Parathyroid adenoma (tissue), 2 donors: ENCODE data around the gene COPZ1.

Experiments
- H2AFZ ChIP-seq: fragments of 300-600 bp; sonication (generic); one replicate; pipeline ENCODE4 v1.7.0; 2017; ENCODE audit warnings: antibody characterized with exemption, mild to moderate bottlenecking
- H3K27ac ChIP-seq: fragments of 300-600 bp; sonication (generic); one replicate; pipeline ENCODE4 v1.7.0; 2017
- H3K27me3 ChIP-seq: fragments of 300-600 bp; sonication (generic); one replicate; pipeline ENCODE4 v1.7.0; 2017; ENCODE audit warnings: low read length; ENCODE audit not compliant: control insufficient read depth, insufficient read depth
- H3K36me3 ChIP-seq: fragments of 300-600 bp; sonication (generic); one replicate; pipeline ENCODE4 v1.7.0; 2017; ENCODE audit warnings: low read length; ENCODE audit not compliant: control insufficient read depth, insufficient read depth
- H3K4me1 ChIP-seq: fragments of 300-600 bp; sonication (generic); one replicate; pipeline ENCODE4 v1.7.0; 2017; ENCODE audit warnings: control low read depth
- H3K4me2 ChIP-seq: fragments of 300-600 bp; sonication (generic); one replicate; pipeline ENCODE4 v1.7.0; 2017; ENCODE audit warnings: low read length
- H3K4me3 ChIP-seq: fragments of 300-600 bp; sonication (generic); one replicate; pipeline ENCODE4 v1.7.0; 2017; ENCODE audit warnings: low read depth, low read length
- H3K79me2 ChIP-seq: fragments of 300-600 bp; sonication (generic); one replicate; pipeline ENCODE4 v1.7.0; 2017; ENCODE audit warnings: control low read depth
- H3K9ac ChIP-seq: fragments of 300-600 bp; sonication (generic); one replicate; pipeline ENCODE4 v1.7.0; 2017; ENCODE audit warnings: mild to moderate bottlenecking
- H3K9me3 ChIP-seq: fragments of 300-600 bp; sonication (generic); one replicate; pipeline ENCODE4 v1.7.0; 2017; ENCODE audit warnings: low read length; ENCODE audit not compliant: control insufficient read depth
- TF ChIP-seq, protein P1 (sequence below): fragments of 300-600 bp; sonication (generic); IDR thresholded peaks from one replicate; pipeline ENCODE4 v1.7.0; 2017; ENCODE audit warnings: antibody characterized with exemption, mild to moderate bottlenecking
- donor health status: primary hyperparathyroidism.

COPZ1 gene

DNA sequence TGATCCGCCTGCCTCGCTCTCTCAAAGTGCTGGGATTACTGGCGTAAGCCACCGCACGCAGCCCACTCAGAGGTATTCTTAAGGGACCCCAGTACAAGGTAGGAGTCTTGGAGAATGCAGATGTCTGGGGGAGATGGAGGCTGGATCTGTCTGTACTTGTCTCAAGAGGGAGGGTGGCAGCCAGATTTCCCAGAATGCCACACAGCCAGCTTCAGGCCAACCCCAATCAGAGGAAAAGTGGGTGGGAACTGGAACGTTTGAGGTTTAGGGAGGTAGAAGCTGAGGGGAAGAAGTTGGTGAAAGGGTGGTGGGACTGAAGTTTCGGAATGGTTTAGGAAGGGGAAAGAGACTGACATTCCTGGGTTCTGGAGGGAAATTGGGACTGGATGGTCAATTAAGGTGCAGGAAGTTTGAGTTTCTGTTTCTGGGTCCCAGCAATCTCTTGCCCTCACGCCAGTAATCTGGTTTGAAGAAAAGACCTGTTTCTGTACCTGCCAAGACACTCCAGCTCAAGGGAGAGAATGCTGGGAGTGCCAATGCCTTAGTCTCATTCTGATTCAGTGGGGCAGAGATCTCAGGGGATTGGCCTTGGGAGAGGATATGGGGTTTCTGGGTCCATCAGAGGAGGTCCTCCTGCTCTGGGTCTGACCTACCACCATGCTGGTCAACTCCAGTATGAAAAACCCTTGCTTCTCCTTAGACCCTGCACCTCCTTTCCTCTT is 67.7 kb downstream of the COPZ1 start:
- no peak overlapping the region for H2AFZ ChIP-seq
- no peaks in the 10 kb centered on the region for H3K27me3 ChIP-seq
- H3K9me3 ChIP-seq, result no peaks in the 10 kb centered on the region
- H3K79me2 ChIP-seq, result no peaks in the 10 kb centered on the region
- no peaks in the 10 kb centered on the region for H3K36me3 ChIP-seq
- TF ChIP-seq, protein P1, sequence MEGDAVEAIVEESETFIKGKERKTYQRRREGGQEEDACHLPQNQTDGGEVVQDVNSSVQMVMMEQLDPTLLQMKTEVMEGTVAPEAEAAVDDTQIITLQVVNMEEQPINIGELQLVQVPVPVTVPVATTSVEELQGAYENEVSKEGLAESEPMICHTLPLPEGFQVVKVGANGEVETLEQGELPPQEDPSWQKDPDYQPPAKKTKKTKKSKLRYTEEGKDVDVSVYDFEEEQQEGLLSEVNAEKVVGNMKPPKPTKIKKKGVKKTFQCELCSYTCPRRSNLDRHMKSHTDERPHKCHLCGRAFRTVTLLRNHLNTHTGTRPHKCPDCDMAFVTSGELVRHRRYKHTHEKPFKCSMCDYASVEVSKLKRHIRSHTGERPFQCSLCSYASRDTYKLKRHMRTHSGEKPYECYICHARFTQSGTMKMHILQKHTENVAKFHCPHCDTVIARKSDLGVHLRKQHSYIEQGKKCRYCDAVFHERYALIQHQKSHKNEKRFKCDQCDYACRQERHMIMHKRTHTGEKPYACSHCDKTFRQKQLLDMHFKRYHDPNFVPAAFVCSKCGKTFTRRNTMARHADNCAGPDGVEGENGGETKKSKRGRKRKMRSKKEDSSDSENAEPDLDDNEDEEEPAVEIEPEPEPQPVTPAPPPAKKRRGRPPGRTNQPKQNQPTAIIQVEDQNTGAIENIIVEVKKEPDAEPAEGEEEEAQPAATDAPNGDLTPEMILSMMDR, result no peak
- H3K9ac ChIP-seq, result no peak overlapping the region
- H3K4me2 ChIP-seq, result no peak overlapping the region
- no peak overlapping the region for H3K4me3 ChIP-seq
- peaks cover 9% of the 10 kb centered on the region for H3K4me1 ChIP-seq
- H3K27ac ChIP-seq, result no peak overlapping the region

- no peaks in the 10 kb centered on the region for H3K9me3 ChIP-seq
- no peaks in the 10 kb centered on the region for H3K36me3 ChIP-seq
- H3K27ac ChIP-seq, result no peak overlapping the region
- no peaks in the 10 kb centered on the region for H3K27me3 ChIP-seq
- TF ChIP-seq, protein P1, result no peak
- no peak overlapping the region for H3K4me2 ChIP-seq
- no peaks in the 10 kb centered on the region for H3K79me2 ChIP-seq
- H3K4me3 ChIP-seq, result no peak overlapping the region
- no peak overlapping the region for H3K9ac ChIP-seq
- H3K4me1 ChIP-seq, result peaks cover 3% of the 10 kb centered on the region
- no peak overlapping the region for H2AFZ ChIP-seq
Observed at GRCh38 chr12:54393207-54393609, 68.3 kb downstream of the COPZ1 start.

DNA sequence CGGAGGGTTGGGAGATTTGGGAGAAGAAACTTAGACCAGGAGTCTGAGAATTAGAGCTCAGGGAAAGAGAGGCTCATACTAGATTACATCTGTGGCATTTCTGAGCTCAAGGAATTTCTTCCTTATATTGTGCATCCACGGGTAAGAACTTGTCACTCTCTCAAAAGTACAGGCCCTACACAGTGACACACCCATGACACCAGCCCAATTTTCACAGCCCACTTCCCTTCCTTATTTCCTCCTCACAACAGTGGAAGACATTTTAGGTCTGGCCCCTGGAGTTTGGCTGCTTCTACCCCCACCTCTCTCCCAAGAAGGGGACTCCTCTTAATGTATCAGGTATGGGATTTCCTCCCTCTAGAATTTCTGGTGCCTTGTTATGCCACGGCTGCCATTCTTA is 68.8 kb downstream of the COPZ1 start:
- no peaks in the 10 kb centered on the region for H3K27me3 ChIP-seq
- H3K4me2 ChIP-seq, result no peak overlapping the region
- H2AFZ ChIP-seq, result no peak overlapping the region
- no peak overlapping the region for H3K9ac ChIP-seq
- H3K4me1 ChIP-seq, result no peaks in the 10 kb centered on the region
- no peak overlapping the region for H3K27ac ChIP-seq
- H3K36me3 ChIP-seq, result no peaks in the 10 kb centered on the region
- no peaks in the 10 kb centered on the region for H3K79me2 ChIP-seq
- TF ChIP-seq, protein P1, result no peak
- H3K9me3 ChIP-seq, result no peaks in the 10 kb centered on the region
- H3K4me3 ChIP-seq, result no peak overlapping the region

GRCh38 chr12:54394281-54394719 is 69.4 kb downstream of the COPZ1 start:
- H3K27ac ChIP-seq, result no peak overlapping the region
- no peaks in the 10 kb centered on the region for H3K27me3 ChIP-seq
- TF ChIP-seq, protein P1, result peak; percentile 66
- no peaks in the 10 kb centered on the region for H3K36me3 ChIP-seq
- no peak overlapping the region for H3K4me3 ChIP-seq
- H3K9me3 ChIP-seq, result no peaks in the 10 kb centered on the region
- no peak overlapping the region for H2AFZ ChIP-seq
- no peak overlapping the region for H3K4me2 ChIP-seq
- no peaks in the 10 kb centered on the region for H3K4me1 ChIP-seq
- no peaks in the 10 kb centered on the region for H3K79me2 ChIP-seq
- no peak overlapping the region for H3K9ac ChIP-seq

DNA sequence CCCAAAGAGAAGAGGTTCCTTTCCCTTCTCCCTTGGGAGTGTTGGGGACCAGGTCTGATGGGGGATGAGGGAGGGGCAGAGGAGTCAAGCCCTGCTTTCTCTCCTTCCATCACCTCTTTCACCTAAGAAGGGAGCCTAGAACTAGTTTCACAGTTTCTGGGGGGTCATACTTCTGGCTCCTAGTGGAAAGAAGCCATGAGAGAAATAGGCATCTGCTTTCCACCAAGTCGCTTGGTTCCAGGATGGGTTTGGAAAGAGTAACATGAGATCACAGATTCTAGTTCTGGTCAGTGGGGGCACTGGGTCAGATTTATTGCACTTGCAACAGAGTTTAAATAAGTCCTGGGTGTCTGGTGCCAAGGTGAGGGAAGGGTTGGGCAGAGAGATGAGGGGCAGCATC is 70.1 kb downstream of the COPZ1 start:
- TF ChIP-seq, protein P1, result no peak
- Histone ChIP-seq H3K79me2 (no peaks in the 10 kb centered on the region), H3K9ac (no peak overlapping the region), H3K4me2 (no peak overlapping the region), H3K27me3 (no peaks in the 10 kb centered on the region), H3K27ac (no peak overlapping the region), H2AFZ (no peak overlapping the region), H3K9me3 (no peaks in the 10 kb centered on the region), H3K4me1 (no peaks in the 10 kb centered on the region), H3K4me3 (no peak overlapping the region), H3K36me3 (no peaks in the 10 kb centered on the region)
